H1 (cell line): Measurements from ENCODE around the gene FAM3B. TPM values are rescaled to one million over a fixed set of nuclear protein-coding genes. Genes with fewer than 3 reads are reported as not detected.

Experiments
- CTCF ChIA-PET: fragments of 300-600 bp; sonication (Branson Sonifier 250); formaldehyde crosslinking; loops from one replicate; lab custom pipeline; 2021; ENCODE audit not compliant: partially characterized antibody; lab: Charles Lee
- POLR2A ChIA-PET: fragments of 300-600 bp; sonication (Branson Sonifier 250); formaldehyde crosslinking; loops from one replicate; lab custom pipeline; 2021; ENCODE audit warnings: inconsistent platforms; ENCODE audit not compliant: partially characterized antibody; lab: Charles Lee
- DNase-seq, 2 experiments: peaks; one replicate each; pipeline versions ENCODE4 v3.0.0 to v3.0.0-alpha.2; 2010 to 2022; ENCODE audit warnings: low spot score in 2 of 2, low read depth in 1 of 2, mixed read lengths in 1 of 2
- FAIRE-seq: peaks from 2 replicates; lab custom pipeline; 2011; peaks lifted over from hg19 to GRCh38; lab: Jason Lieb, UNC
- H2AFZ ChIP-seq: 2 replicates; pipeline ENCODE4 v1.8.1; 2012; ENCODE audit warnings: low read length, inconsistent platforms
- H2AK5ac ChIP-seq: 2 replicates; pipeline ENCODE4 v1.6.1; 2013; ENCODE audit warnings: low read depth, low read length
- H2BK120ac ChIP-seq: replicated peaks from 2 replicates; pipeline ENCODE3; 2013; ENCODE audit warnings: low read depth, low read length, inconsistent platforms
- H2BK12ac ChIP-seq: 2 replicates; pipeline ENCODE4 v1.6.1; 2013; ENCODE audit warnings: low read depth, low read length
- H2BK15ac ChIP-seq: 2 replicates; pipeline ENCODE4 v1.6.1; 2013; ENCODE audit warnings: low read length
- H2BK20ac ChIP-seq: 2 replicates; pipeline ENCODE4 v1.6.1; 2013; ENCODE audit warnings: low read length
- H2BK5ac ChIP-seq: 2 replicates; pipeline ENCODE4 v1.6.1; 2013; ENCODE audit warnings: low read depth, low read length
- H3K14ac ChIP-seq: 2 replicates; pipeline ENCODE4 v1.6.1; 2013; ENCODE audit warnings: inconsistent platforms; ENCODE audit not compliant: insufficient read length
- H3K18ac ChIP-seq: 2 replicates; pipeline ENCODE4 v1.6.1; 2013; ENCODE audit warnings: low read length; ENCODE audit errors: extremely low read depth
- H3K23ac ChIP-seq: 2 replicates; pipeline ENCODE4 v1.6.1; 2013; ENCODE audit warnings: inconsistent platforms; ENCODE audit not compliant: insufficient read length
- H3K23me2 ChIP-seq: 2 replicates; pipeline ENCODE4 v1.6.1; 2013; ENCODE audit warnings: low read depth, low read length
- H3K27ac ChIP-seq: 2 replicates; pipeline ENCODE4 v1.6.1; 2011; ENCODE audit warnings: low read depth, low read length, inconsistent platforms
- H3K27me3 ChIP-seq, 4 experiments: replicated peaks in 1 of 4; 1 replicate in 1 of 4; 2 replicates in 3 of 4; pipeline versions ENCODE4 v1.6.1 to v1.8.1; 2011 to 2013; ENCODE audit warnings: low read length in 3 of 4, mild to moderate bottlenecking in 3 of 4, inconsistent platforms in 2 of 4, mixed read lengths in 2 of 4, moderate library complexity in 1 of 4; ENCODE audit not compliant: control insufficient read depth in 3 of 4, insufficient read depth in 3 of 4; ENCODE audit errors: extremely low read depth in 1 of 4
- H3K36me3 ChIP-seq, 4 experiments: 2 replicates each; pipeline versions ENCODE4 v1.6.1 to v1.8.1; 2011 to 2013; ENCODE audit warnings: mild to moderate bottlenecking in 4 of 4, low read length in 3 of 4, moderate library complexity in 2 of 4, control low read depth in 1 of 4, inconsistent platforms in 1 of 4; ENCODE audit not compliant: insufficient read depth in 4 of 4, control insufficient read depth in 2 of 4
- H3K4ac ChIP-seq: replicated peaks from 2 replicates; pipeline ENCODE3; 2013; ENCODE audit warnings: low read length, low read depth, mixed read lengths, inconsistent platforms; ENCODE audit not compliant: insufficient read length
- H3K4me1 ChIP-seq, 4 experiments: replicated peaks in 1 of 4; 1 replicate in 1 of 4; 2 replicates in 3 of 4; pipeline versions ENCODE4 v1.6.1 to v1.8.1; 2011 to 2013; ENCODE audit warnings: low read length in 3 of 4, inconsistent platforms in 2 of 4, mixed read lengths in 1 of 4; ENCODE audit not compliant: insufficient read depth in 4 of 4, control insufficient read depth in 3 of 4
- H3K4me2 ChIP-seq, 2 experiments: 2 replicates each; pipeline versions ENCODE4 v1.6.1 to v1.8.1; 2011 to 2013; ENCODE audit warnings: low read depth in 2 of 2, low read length in 2 of 2, control low read depth in 1 of 2, inconsistent platforms in 1 of 2, mild to moderate bottlenecking in 1 of 2; ENCODE audit not compliant: insufficient read depth in 1 of 2
- H3K4me3 ChIP-seq, 4 experiments: fragments of 200-600, 300-600 bp in 1 of 4; sonication (generic), shearing (Covaris generic), sonication (Bioruptor Twin) in 1 of 4; 2 replicates each; pipeline versions ENCODE4 v1.5.1 to v1.8.1; 2011 to 2016; ENCODE audit warnings: low read length in 4 of 4, low read depth in 3 of 4, control low read depth in 2 of 4, inconsistent platforms in 2 of 4, mild to moderate bottlenecking in 2 of 4, mixed read lengths in 1 of 4, moderate library complexity in 1 of 4; ENCODE audit not compliant: insufficient read depth in 2 of 4; ENCODE audit errors: extremely low read depth in 1 of 4
- H3K56ac ChIP-seq: replicated peaks from 2 replicates; pipeline ENCODE3; 2013; ENCODE audit warnings: low read depth, mild to moderate bottlenecking, mixed read lengths, low read length, inconsistent platforms; ENCODE audit not compliant: insufficient read length
- H3K79me1 ChIP-seq: 2 replicates; pipeline ENCODE4 v1.6.1; 2013; ENCODE audit warnings: low read depth, low read length, control low read depth
- H3K79me2 ChIP-seq, 2 experiments: 2 replicates each; pipeline versions ENCODE4 v1.6.1 to v1.8.1; 2012 to 2013; ENCODE audit warnings: low read length in 2 of 2, mild to moderate bottlenecking in 2 of 2, inconsistent platforms in 1 of 2; ENCODE audit not compliant: insufficient read depth in 2 of 2, control insufficient read depth in 1 of 2
- H3K9ac ChIP-seq, 4 experiments: replicated peaks in 1 of 4; 1 replicate in 1 of 4; 2 replicates in 3 of 4; pipeline versions ENCODE4 v1.6.1 to v1.8.1; 2011 to 2013; ENCODE audit warnings: low read depth in 3 of 4, low read length in 3 of 4, control low read depth in 2 of 4, mild to moderate bottlenecking in 2 of 4, moderate library complexity in 2 of 4, inconsistent platforms in 1 of 4; ENCODE audit errors: extremely low read depth in 1 of 4
- H3K9me3 ChIP-seq, 2 experiments: 2 replicates each; pipeline versions ENCODE4 v1.6.1 to v1.8.1; 2012 to 2013; ENCODE audit warnings: mild to moderate bottlenecking in 2 of 2, moderate library complexity in 2 of 2, control low read depth in 1 of 2, inconsistent platforms in 1 of 2, low read depth in 1 of 2, low read length in 1 of 2, mixed read lengths in 1 of 2; ENCODE audit not compliant: insufficient read depth in 2 of 2
- H4K20me1 ChIP-seq, 2 experiments: replicated peaks in 1 of 2; 2 replicates each; pipeline versions ENCODE3 to v1.8.1; 2011 to 2013; ENCODE audit warnings: inconsistent platforms in 2 of 2, low read length in 2 of 2, mild to moderate bottlenecking in 1 of 2; ENCODE audit not compliant: insufficient read depth in 2 of 2, control insufficient read depth in 1 of 2
- H4K5ac ChIP-seq: 2 replicates; pipeline ENCODE4 v1.6.1; 2013; ENCODE audit warnings: low read length, low read depth, mixed read lengths, inconsistent platforms; ENCODE audit not compliant: insufficient read length
- H4K8ac ChIP-seq: 2 replicates; pipeline ENCODE4 v1.8.0; 2013; ENCODE audit warnings: mild to moderate bottlenecking, moderate library complexity, low read length, inconsistent platforms; ENCODE audit not compliant: insufficient read depth; ENCODE audit errors: extremely low read depth
- H4K91ac ChIP-seq: replicated peaks from 2 replicates; pipeline ENCODE3; 2013; ENCODE audit warnings: low read length, mixed read lengths, inconsistent platforms; ENCODE audit not compliant: insufficient read length
- CREB1 ChIP-seq: IDR thresholded peaks from 2 replicates; pipeline ENCODE4 v1.6.1; 2012; ENCODE audit warnings: inconsistent platforms
- FOSL1 ChIP-seq: IDR thresholded peaks from 2 replicates; pipeline ENCODE4 v1.6.1; 2011; ENCODE audit warnings: mild to moderate bottlenecking, low read depth, low read length, moderate library complexity; ENCODE audit not compliant: insufficient read depth
- JUN ChIP-seq: IDR thresholded peaks from 2 replicates; pipeline ENCODE4 v1.6.1; 2011; ENCODE audit warnings: low read depth, mild to moderate bottlenecking, improper control_type of control experiment, low read length
- JUND ChIP-seq: IDR thresholded peaks from 2 replicates; pipeline ENCODE4 v1.6.1; 2011; ENCODE audit warnings: mild to moderate bottlenecking, improper control_type of control experiment, low read length
- NRF1 ChIP-seq: IDR thresholded peaks from 2 replicates; pipeline ENCODE4 v1.6.1; 2011; ENCODE audit warnings: mild to moderate bottlenecking, low read depth, low read length, improper control_type of control experiment
- PHF8 ChIP-seq: fragments of 200-600 bp; sonication (generic); conservative IDR thresholded peaks from 2 replicates; pipeline ENCODE4 v1.7.1; 2012; ENCODE audit warnings: low read depth, mild to moderate bottlenecking, inconsistent platforms, low read length, moderate library complexity
- SIRT6 ChIP-seq: IDR thresholded peaks from one replicate; pipeline ENCODE4 v1.7.1; 2012; ENCODE audit warnings: low read length, inconsistent platforms
- SIX5 ChIP-seq: IDR thresholded peaks from 2 replicates; pipeline ENCODE4 v1.6.1; 2011; ENCODE audit warnings: mild to moderate bottlenecking, low read depth, low read length
- SP2 ChIP-seq: IDR thresholded peaks from 2 replicates; pipeline ENCODE4 v1.6.1; 2012; ENCODE audit warnings: mild to moderate bottlenecking, low read length, inconsistent platforms
- WGBS, 2 experiments: shearing (Covaris generic) in 1 of 2; methylation state at CpG; one replicate each; pipeline versions ENCODE4 v1.1.6 to v1.1.7; 2013 to 2015; ENCODE audit warnings: low lambda C conversion rate in 2 of 2, mixed read lengths in 2 of 2, inconsistent platforms in 1 of 2, low coverage in 1 of 2, missing lambda C conversion rate in 1 of 2; ENCODE audit not compliant: insufficient replicate concordance in 2 of 2, insufficient coverage in 1 of 2, insufficient read length in 1 of 2; ENCODE audit errors: extremely low coverage in 1 of 2, missing lambda C conversion rate in 1 of 2; 5-methylcytosine and 5-hydroxymethylcytosine counted together
- polyA plus RNA-seq, 7 experiments: library from polyadenylated mRNA; depleted of rRNA in 3 of 7; stranded (reverse) in 5 of 7; unstranded in 2 of 7; fragments of >200 nt in 5 of 7; fragments of 200-250 nt in 2 of 7; gene quantifications; 1 replicate in 5 of 7; 2 replicates in 1 of 7; 4 replicates in 1 of 7; pipeline versions ENCODE4 v1.2.1 to v1.2.3, GENCODE V29; 2011 to 2013; ENCODE audit warnings: missing spikeins in 2 of 7, mixed read lengths in 2 of 7
- total RNA-seq: library from RNA; stranded (reverse); fragmentation: NEBNext Ultra II Directional; extraction: Animal tissue kit (Norgen Biotek cat#: 25700); gene quantifications from 2 replicates; pipeline ENCODE4 v1.2.1, GENCODE V29; 2021
- TF ChIP-seq, protein P1 (sequence below): IDR thresholded peaks from 2 replicates; pipeline ENCODE4 v1.6.1; 2012; ENCODE audit warnings: low read length, inconsistent platforms
- TF ChIP-seq, protein P2 (sequence below): IDR thresholded peaks from 2 replicates; pipeline ENCODE4 v1.6.1; 2012; ENCODE audit warnings: inconsistent platforms

Gene FAM3B
- total and polyA plus RNA-seq, 2 of the 8 experiments (the other 6 are each of a cell fraction or from before 2014, with no cell fraction given), result 2.0 TPM

- H2BK12ac ChIP-seq, result no peak within 1 kb of the TSS; the same call in 1 of the 2 replicates
- H3K23me2 ChIP-seq, result no peaks in the 10 kb centered on the region
- H3K4me2 ChIP-seq, result no peak within 1 kb of the TSS
- no peaks in the 10 kb centered on the region for H3K79me1 ChIP-seq
- 87% methylated on average over 24 of the region's 24 CpGs; no CpG with 5 or more reads in 1 of the 2 experiments for WGBS, 2 experiments
- 0 out of 2 replicates have a peak within 1 kb of the TSS, but pooled peaks have one; percentile 48 for H2BK20ac ChIP-seq
- H2AFZ ChIP-seq, result peak within 1 kb of the TSS; percentile 27; the same call in 1 of the 2 replicates
- H2BK120ac ChIP-seq, result no peak within 1 kb of the TSS
- CTCF ChIA-PET, result interaction anchor here (1.0 to 9.6 kb wide), 6 partner anchors 9 to 148 kb away, joined by 3 to 72 read pairs (median 4); no protein-coding TSS in a partner anchor
- H4K20me1 ChIP-seq, result no peaks in the 10 kb centered on the region
- H2AK5ac ChIP-seq, result no peak within 1 kb of the TSS
- H4K91ac ChIP-seq, result no peak within 1 kb of the TSS
- no peaks in the 10 kb centered on the region for H3K36me3 ChIP-seq
- H3K4me3 ChIP-seq, result no peak within 1 kb of the TSS
- no peak within 1 kb of the TSS for H4K5ac ChIP-seq
- no peak within 1 kb of the TSS for H3K14ac ChIP-seq
- H3K4me1 ChIP-seq, result peaks cover 0 to 6% (median 4%) of the 10 kb centered on the region in 4 experiments; a peak in 4 of 7 replicates
- H2BK15ac ChIP-seq, result no peak within 1 kb of the TSS
- no peaks in the 10 kb centered on the region for H3K9me3 ChIP-seq
- H3K27me3 ChIP-seq, result no peaks in the 10 kb centered on the region; a peak in 2 of 7 replicates
- POLR2A ChIA-PET, result interaction anchor here (1.8 kb wide), 1 partner anchor 8 kb away, joined by 6 read pairs; no protein-coding TSS in a partner anchor
- DNase-seq (no peak), FAIRE-seq (no peak)
- no peak within 1 kb of the TSS for H3K9ac ChIP-seq
- H3K27ac ChIP-seq, result no peak within 1 kb of the TSS
- H3K56ac ChIP-seq, result no peak within 1 kb of the TSS
- H3K4ac ChIP-seq, result no peak within 1 kb of the TSS
- no peak within 1 kb of the TSS for H3K23ac ChIP-seq
- no peak within 1 kb of the TSS for H3K18ac ChIP-seq
- no peaks in the 10 kb centered on the region for H3K79me2 ChIP-seq
- no peak within 1 kb of the TSS for H2BK5ac ChIP-seq
- H4K8ac ChIP-seq, result peak within 1 kb of the TSS; percentile 45; the same call in 1 of the 2 replicates
- TF ChIP-seq SIX5 (no peak), PHF8 (no peak), CREB1 (no peak), SP2 (no peak), JUN (no peak), SIRT6 (no peak), JUND (no peak), FOSL1 (no peak), NRF1 (no peak)
- TF ChIP-seq, protein P1, sequence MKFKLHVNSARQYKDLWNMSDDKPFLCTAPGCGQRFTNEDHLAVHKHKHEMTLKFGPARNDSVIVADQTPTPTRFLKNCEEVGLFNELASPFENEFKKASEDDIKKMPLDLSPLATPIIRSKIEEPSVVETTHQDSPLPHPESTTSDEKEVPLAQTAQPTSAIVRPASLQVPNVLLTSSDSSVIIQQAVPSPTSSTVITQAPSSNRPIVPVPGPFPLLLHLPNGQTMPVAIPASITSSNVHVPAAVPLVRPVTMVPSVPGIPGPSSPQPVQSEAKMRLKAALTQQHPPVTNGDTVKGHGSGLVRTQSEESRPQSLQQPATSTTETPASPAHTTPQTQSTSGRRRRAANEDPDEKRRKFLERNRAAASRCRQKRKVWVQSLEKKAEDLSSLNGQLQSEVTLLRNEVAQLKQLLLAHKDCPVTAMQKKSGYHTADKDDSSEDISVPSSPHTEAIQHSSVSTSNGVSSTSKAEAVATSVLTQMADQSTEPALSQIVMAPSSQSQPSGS, result no peak
- TF ChIP-seq, protein P2, sequence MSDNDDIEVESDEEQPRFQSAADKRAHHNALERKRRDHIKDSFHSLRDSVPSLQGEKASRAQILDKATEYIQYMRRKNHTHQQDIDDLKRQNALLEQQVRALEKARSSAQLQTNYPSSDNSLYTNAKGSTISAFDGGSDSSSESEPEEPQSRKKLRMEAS, result no peak
Measured at GRCh38 chr21:41361786-41362604, 45.4 kb downstream of the FAM3B start, which contains the start of gene MX2. TSS of gene MX2 (plus strand) at chr21:41362027. CDS start at chr21:41376907, 14,880 bp downstream.
